Sciatic nerve (tissue), 2 donors: ENCODE results near the gene MYOF. TPM values are rescaled to one million over a fixed set of nuclear protein-coding genes. Genes with fewer than 3 reads are reported as not detected.
A peak's percentile ranks its signal among the peaks of the same experiment; 100 is the strongest.
"Not testable (repeated sequence)": the region's sequence is repeated elsewhere in the genome, so short reads cannot be mapped to it uniquely, and the experiment has no call there.

Experiments used
- ATAC-seq: fragments of 200-7000 bp; cut with Tn5 transposase; one replicate; pipeline ENCODE4 v1.9.1; 2020; ENCODE audit warnings: mild to moderate bottlenecking, moderate library complexity
- DNase-seq: peaks from one replicate; pipeline ENCODE4 v3.0.0-alpha.2; 2020; ENCODE audit warnings: low spot score
- intact Hi-C: fragments of 100-400 bp; cut with DNase I; formaldehyde crosslinking; loops from one replicate; pipeline ENCODE4 v1.14.2; 2022
- total RNA-seq: library from RNA; stranded (reverse); fragmentation: NEBNext Ultra II Directional; extraction: Animal tissue kit (Norgen Biotek cat#: 25700); gene quantifications from one replicate; pipeline ENCODE4 v1.2.1, GENCODE V29; 2021
- donor health status: DM: no; HTN: no; CAD: no.
- donor health status: DM: no; HTN: no; CAD: no.

The MYOF gene
- total RNA-seq, 1 donor from 2014 or later: 76.2 TPM

DNA sequence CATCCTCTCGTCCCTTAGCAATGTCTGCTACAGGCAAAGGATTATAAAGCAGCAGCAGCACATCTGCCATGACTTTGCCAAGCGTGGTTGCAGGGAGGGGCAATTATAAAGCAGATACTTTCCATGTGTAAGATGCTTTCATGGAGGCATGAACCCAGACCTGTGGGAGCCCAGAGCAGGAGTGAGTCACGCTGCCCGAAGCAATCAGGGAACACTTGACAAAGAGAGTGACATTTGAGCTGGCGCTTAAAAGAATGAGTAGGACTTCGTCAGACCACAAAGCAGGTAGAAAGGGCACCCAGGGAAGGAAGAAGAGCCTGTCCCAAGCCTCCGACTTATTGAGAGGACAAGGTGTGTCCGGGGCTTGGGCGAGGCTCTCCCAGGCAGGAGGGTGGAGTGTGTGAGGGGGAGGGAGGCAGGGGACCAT is 147.2 kb downstream of the MYOF start:
- intact Hi-C loops: no loop called here
- no peak for DNase-seq
- no peak for ATAC-seq

DNA sequence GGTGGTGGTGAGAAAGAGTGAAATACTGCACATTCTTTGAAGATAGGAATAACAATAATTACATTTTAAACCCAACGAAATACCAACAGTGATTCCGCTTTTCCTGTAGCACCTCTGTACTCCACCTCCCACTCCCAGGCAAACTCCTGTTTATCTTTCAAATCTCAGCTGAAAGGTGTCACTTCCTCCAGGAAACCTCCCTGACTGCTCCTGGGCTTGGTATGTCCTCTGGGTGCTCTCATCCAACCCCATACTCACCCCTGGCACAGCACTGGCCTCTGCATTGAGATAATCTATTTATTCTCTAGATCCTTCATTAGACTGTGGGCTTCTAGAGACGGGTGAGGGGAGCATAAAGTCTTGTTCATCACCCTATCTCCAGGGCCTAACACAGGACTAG is 148.0 kb downstream of the MYOF start:
- intact Hi-C loops: no loop called here
- no peak for ATAC-seq
- DNase-seq: no peak

DNA sequence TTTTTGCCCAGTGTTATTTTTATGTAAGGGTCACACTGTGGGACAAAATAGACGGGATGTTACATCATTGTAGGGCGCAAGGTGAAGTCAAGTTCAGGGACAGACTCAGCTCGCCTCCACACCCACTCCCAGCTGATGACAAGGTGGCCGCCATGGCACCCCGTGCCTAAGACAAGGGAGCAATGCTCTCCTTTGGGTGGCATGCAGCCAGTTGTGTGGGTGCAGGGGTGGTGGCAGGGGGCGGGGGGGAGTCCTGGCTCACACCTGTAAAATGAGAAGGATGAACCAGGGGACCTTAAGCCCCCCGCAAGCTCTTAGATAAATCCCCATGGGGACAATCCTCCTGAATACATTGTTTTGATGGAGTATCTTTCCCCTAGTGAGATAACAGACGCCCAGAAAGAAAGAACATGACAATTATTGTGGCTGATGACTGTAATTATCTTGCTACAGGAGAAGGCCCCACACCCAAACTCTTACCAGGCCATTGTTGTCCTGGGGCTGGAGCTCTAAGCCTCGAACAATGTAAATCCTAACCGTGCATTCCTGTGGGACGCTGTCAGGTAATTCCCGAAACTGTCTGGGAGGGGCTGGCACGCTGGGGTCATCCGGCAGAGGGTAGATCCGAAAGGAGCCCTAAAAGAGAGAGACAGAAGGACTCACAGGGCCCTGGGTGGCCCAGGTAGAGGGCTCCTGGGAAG is 148.7 kb downstream of the MYOF start:
- ATAC-seq: no peak
- intact Hi-C loops: no loop called here
- DNase-seq: no peak

DNA sequence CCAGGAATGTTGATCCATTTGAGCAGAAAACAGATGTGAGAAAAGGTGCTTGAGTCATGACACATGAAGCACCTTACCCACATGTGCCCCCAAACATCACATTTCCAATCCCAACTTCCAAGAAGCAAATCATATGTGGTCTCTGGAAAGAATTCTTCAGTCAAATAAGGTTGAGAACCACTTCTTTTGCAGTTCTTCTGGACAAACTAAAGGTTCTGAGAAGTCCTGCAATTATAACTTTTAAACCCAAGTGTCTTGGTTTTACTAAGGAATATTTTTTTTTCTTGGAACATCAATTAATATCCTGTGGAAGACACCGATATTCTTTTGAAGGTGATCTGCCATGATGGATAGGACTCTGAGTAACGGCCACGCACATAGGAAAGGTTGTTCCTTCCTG is 151.3 kb downstream of the MYOF start:
- intact Hi-C loops: no loop called here
- ATAC-seq (no peak), DNase-seq (no peak)

DNA sequence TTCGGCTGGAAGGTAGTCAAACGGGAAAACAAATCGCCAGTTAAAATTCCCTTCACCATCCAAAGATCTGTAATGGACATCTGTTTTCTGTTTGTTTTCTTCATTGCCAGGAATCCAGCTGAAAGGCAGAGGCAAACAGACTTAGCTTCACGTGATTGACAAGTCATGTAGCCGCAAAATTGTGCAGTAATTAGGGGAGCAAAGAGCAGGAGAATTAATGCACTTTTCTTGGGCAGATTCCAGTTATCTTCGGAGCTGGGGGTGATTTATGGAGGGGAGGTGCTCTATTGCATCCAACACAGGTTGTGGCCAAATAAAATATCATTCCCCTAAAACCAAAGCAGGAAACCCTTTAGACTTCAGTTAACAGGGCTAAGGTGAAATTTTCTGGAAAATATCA is 162.2 kb downstream of the MYOF start:
- intact Hi-C loops: no loop called here
- DNase-seq (no peak), ATAC-seq (peak; percentile 84)

DNA sequence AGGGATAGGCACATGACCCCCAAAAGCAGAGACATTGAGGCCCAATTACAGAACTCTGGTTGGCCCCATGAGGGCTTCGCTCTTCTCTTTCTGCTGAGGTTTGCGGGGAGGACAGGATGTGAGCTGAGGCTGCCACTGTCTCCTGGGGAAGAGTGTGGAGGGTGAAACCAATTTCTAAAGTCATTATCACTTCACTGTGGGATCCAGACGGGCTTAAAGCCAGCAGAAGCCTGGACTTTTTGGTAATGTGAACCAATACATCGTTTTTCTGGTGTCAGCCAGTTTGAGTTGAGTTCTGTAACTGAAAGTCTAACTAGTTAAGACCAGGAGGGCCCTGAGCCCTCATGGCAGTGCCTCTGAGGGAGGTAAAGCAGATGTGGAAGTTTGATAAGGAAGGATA is 163.0 kb downstream of the MYOF start:
- DNase-seq: no peak
- ATAC-seq: no peak
- intact Hi-C loops: no loop called here

- intact Hi-C loops: no loop called here
- ATAC-seq (no peak), DNase-seq (no peak)
These were observed 166.9 kb downstream of the MYOF start for GRCh38 chr10:93315246-93315645.

- ATAC-seq, intact Hi-C loops, DNase-seq: not testable (repeated sequence)
These were observed 167.5 kb downstream of the MYOF start for GRCh38 chr10:93314656-93315055.

GRCh38 chr10:93313798-93314197 is 168.3 kb downstream of the MYOF start:
- DNase-seq (no peak), ATAC-seq (no peak)
- intact Hi-C loops: no loop called here

DNA sequence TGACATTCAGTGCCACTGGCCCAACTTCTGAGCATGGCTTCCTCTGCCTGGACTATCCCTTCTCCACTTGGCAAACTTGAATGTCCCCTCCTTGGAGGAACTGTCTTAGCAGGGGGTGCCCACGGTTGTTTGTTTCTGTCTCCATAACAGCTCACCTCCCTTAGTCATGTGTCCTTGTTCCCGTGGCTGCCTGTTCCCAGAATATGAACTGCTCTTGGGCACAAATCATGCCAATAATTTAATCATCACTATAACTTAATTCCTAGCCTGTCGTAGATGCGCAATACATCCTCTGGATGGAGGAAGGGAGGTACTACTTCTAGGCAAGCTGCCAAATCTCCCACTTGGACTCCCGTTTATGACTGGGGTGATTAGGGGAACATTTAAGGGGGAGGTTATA is 173.1 kb downstream of the MYOF start:
- no peak for DNase-seq
- no peak for ATAC-seq

DNA sequence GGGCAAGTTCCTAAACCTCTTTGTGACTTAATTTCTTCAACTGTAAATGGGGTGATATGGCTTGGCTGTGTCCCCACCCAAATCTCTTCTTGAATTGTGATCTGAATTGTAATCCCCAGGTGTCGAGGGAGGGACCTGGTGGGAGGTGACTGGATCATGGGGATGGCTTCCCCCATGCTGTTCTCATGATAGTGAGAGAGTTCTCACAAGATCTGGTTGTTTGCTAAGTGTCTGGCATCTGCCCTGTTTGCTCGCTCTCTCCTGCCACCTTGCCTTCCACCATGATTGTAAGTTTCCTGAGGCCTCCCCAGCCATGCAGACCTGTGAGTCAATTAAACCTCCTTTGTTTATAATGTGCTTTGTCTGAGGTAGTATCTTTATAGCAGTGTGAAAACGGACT is 177.0 kb downstream of the MYOF start:
- ATAC-seq (no peak), DNase-seq (no peak)
- intact Hi-C loops: no loop called here

More for the DNA sequence above, 173.1 kb downstream of the MYOF start:
- intact Hi-C loops: no loop called here

- ATAC-seq (no peak), DNase-seq (no peak)
- intact Hi-C loops: no loop called here
These were observed 181.2 kb downstream of the MYOF start for GRCh38 chr10:93300981-93301380.

GRCh38 chr10:93300288-93300917 is 181.7 kb downstream of the MYOF start:
- no peak for DNase-seq
- no peak for ATAC-seq
- intact Hi-C loops: no loop called here

DNA sequence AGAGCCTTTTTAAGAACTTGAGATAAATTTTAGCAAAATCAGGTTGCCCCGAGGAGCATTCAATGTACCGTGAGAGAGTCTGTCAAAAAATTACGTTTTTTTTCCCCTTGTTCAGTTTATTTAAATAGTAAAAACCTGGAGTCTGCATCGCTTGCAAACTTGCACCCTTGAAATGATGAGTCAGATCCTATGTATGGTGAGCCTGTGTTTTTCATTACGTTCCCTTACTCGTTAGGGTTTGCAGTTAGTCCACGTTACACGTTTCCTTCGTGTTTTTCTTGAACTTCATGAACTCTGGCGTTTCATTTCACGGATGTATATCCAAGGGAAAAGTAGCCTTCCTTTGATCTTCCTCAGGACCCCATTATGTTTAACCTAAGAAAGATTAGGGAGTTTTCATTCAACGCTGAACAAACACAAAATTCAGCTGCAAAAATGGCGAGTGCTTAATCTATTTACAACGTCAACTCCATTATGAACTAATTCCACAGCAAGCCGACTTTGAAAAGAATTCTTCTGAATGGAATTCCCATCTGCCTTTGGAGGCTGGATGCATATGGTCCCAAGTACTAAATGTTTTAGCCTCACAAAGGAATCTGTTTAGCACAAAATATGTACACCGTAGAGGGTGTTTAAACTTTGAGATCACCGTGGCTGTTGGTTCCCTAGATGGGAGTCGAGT is 182.4 kb downstream of the MYOF start:
- no peak for ATAC-seq

DNA sequence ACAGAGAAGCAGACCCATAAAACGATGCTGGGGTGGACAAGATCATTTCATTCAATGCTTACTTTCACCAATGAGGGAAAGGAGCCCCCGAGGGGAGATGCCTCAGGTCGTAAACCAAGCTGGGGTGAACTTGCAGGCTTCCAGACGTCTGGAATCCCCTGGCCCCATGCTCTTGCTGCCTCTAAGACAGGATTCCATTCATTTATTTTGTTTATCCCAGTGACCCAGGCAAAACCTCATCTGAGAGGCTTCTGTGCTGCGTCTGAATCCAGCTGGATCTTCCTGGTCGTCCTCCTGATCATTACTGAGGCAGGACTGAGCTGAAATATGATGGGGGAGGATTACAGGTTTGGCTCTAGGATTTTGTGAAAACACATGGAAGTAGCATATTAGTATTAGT is 182.9 kb downstream of the MYOF start:
- intact Hi-C loops: no loop called here
- DNase-seq (no peak), ATAC-seq (no peak)

More for the DNA sequence above, 182.4 kb downstream of the MYOF start:
- intact Hi-C loops: no loop called here
- DNase-seq: no peak

GRCh38 chr10:93296151-93296550 is 186.0 kb downstream of the MYOF start:
- no peak for ATAC-seq
- intact Hi-C loops: no loop called here
- no peak for DNase-seq

DNA sequence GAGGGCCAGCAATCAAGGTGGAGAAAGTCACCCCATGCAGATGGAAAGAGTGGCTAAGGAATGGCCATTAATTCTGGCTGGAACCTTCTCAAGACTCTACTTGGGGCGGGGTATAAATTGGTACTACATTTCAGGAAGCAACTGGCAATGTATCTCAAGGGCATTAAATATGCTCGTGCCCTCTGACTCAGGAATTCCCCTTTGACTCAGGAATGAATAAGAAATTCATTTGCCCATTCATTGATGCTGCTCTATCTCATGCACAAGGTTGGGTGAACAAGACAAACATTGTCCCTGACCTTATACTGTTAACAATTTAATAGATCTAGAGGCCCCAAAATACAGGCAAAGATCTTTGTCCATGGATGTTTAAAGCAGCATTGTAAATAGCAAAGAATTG is 188.1 kb downstream of the MYOF start:
- ATAC-seq (no peak), DNase-seq (no peak)
- intact Hi-C loops: no loop called here

- ATAC-seq (no peak), DNase-seq (no peak)
- intact Hi-C loops: no loop called here
These were observed 191.3 kb downstream of the MYOF start for GRCh38 chr10:93290661-93291354.

DNA sequence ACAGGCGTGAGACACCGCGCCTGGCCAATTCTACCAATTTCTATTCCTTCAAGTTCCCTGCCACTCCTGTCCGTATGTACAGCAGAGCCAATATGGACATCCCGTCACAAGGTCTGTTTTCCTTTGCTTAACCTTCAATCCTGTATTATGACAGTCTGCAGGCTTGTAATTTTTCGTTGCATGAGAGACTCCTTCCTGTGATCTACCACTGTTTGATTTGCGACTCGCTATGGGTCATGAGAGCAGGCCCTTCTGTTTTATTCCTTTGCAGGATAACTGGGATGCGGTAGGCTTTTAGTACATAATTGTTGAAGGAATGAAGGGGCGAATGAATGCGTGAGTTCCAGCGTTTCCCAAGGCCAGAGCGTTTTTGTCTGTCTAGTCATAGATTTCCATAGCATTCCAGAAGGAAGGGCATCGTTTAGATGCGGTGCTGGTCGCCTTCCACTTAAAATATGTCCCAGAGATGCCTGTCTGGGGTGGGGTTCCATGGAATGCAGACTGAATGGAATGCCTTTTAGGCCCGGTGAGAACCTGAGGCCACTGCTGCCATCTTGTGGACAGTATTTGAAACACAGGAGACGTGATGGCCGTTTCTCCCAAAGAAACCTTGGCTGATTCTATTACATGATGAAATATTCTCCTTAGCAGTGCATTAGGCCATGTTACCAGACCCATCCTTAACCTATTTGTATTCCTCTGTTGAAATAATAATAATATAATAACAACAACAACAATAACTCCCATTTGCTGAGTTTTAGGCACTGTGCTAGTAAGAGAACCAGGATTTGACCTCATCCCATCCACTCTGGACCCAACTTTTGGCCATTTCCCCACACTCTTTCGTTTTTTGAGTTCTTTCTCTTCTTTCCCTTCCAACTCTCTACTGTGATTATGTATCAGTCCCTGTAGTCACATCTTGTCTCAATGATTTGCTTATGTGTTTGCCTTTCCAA is 193.2 kb downstream of the MYOF start:
- ATAC-seq (peak; percentile 91), DNase-seq (peak; percentile 83)
- intact Hi-C loops: no loop called here
